GM10847 (cell line): ENCODE measurements around the gene MAML2.

Experiments used
- POLR2A ChIP-seq: IDR thresholded peaks from 2 replicates; pipeline ENCODE4 v1.6.1; 2011; ENCODE audit not compliant: insufficient read length; ENCODE audit errors: extremely low read depth

MAML2 gene

DNA sequence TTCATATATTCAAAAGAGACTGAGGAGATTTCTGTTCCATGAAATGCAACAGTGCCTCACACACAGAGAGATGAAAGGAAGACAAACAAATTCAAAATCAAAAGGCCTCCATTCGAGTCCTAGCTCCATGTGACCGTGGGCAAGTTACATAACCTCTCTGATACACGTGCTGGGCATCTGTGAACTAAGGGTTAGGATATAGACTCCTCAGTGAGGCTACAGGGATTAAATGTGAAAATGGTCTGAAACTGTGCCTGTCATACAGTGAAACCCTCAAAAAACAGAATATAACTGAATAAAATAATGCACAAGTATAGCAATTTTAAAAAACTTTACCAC is 307.3 kb downstream of the MAML2 start:
- no peak for TF ChIP-seq POLR2A

DNA sequence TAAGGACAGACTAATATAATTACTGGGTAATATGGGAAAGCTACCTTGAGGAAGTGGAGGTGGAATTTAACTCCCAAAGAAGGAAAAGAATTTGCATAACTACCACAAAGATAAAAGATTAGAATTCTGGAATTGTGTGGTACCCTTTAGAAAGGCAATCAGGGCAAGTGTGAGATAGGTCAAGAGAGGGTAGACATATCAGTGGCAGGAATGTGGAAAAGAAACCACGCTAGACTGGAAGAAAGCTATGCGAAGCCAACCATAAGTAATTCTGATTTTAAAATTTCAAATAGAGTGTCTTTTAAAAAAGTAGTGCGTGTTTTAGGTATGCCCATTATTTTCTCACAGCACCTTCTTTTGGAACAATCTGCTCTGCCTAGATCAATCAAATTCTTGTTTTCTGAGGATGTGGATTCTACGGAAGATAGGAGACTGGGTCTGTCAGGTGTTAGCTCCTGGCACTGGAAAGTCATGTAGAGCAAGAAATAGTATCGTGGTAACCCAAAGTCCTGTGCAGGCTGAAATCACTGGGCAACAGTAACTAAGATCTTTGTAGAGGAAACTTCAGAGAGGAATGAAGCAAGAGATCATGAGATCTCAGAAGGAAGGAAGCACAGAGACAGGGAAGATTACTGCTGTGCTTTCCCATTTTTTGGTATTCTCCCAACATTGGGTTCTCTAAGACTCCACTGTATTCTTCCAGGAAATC is 307.8 kb downstream of the MAML2 start:
- no peak for TF ChIP-seq POLR2A

DNA sequence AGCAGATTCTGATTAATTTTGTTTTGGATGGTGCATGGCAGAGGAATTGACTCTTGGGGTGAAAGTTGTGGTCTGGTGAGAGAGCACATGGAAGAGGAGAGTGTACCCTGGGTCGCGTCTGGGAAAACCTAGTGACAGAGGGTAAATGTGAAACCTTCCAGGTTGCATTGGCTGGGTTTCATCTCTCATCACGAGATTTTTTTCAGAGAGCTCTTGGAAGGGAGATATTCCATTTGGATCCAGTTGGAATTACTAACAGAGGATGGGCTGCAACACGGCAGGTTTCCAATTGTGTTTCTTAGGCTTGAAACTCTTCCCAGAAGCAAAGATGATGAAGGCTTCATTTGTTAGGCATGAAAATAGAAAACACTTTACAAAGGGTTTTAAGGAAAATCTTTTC is 309.4 kb downstream of the MAML2 start:
- no peak for TF ChIP-seq POLR2A

DNA sequence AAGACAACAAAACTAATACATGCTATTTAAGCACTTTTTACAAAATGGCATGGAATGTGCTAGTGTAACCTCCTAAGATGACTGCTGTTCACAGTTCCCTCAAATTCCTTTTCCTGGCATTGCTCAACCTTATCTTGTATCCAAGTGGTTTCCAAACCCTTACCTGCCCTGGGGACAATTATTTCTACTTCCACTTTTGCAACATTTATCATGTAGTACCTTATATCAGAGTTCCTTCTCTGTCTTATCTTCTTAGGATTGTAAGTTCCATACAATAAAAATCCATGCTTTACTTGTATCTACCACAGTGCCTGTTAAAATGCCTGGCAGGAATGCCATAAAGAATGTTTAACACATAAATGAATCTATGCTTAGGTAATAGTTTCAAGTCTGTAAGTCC is 309.9 kb downstream of the MAML2 start:
- TF ChIP-seq POLR2A = no peak

DNA sequence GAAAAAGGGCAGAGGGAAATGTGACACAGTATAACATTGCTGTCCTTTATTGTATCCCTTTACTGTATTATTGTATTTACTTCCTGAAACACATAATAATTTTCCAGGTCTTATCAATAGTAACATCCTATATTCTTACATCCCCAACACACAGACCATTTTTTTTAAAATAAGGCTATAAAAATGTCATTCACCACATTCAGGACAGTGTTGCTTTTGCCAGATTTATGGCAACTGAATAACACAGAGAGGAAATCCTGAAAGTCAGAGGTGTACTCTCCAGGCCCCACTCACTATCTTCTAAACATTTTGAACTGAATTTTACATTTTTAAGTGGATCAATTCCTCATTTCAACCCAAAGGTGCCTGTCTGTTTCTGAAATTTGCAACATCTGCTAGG is 314.2 kb downstream of the MAML2 start:
- no peak for TF ChIP-seq POLR2A

DNA sequence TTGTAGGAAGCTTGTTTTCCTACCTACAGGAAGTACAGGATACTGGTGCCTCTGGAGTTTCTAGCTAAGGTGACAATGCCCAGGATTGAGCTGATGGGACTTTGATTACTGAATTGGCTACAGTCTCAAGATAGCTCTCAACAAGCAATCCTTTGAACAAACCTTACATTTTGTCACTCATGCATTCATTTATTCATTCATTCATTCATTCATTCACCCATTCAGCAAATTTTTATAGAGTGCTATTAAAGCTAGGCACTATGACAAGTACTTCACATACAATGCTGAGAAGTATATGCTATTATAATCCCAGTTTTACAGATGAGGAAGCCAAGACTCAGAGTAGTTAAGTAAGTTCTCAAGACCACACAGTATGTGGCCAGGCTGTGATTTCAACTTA is 316.0 kb downstream of the MAML2 start:
- TF ChIP-seq POLR2A = no peak

DNA sequence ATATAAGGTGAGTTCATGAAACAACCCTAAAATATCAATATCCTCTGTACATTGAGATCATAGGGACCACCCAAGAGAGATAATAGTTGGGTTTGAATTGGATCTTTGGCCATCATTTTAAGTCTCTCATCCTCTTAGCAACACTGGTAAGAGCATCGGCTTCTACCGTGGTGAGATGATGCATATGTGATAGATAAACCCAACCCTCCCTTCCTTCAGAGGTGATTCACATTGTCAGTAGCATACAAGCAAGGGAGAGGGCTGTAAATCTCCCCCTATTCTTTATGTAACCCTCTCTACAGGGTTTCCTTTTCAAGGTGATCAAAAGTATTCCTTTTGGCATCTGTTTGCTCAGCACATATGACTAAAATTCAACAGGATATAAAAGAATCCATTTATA is 316.7 kb downstream of the MAML2 start:
- TF ChIP-seq POLR2A = no peak

DNA sequence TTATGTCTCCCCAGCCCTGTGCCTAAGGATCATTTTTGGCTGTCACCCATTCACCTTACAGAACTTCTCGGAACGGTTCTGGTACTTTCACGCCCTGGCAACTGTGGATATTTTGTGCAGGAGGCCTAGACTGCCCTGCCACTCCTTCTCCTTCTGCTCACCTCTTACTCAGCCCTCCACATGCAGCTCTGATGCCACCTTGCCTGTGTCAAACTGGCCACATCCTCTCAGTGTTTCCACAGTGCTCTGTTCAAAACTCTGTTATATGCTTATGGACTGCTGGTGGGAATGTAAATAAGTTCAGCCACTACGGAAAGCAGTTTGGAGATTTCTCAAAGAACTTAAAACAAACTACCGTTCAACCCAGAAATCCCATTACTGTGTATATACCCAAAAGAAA is 318.3 kb downstream of the MAML2 start:
- no peak for TF ChIP-seq POLR2A

DNA sequence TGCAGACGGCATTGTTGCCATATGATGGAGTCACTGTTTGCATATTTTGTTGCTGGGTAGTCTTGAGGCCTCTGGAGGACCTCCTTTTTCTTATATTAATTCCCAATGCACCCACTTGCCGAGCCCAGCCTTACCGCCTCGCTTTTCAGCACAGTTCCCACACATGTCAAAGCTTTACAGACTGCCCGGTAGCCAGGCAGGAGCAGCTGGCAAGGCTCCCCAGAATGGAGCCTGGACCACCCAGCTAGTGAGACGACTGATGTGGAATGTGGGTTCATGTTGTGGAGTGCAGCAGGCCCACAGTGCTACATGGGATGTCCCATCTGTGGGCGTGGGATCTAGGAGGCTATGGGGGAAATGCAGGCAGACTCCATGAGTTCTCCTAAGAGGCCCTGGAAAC is 319.7 kb downstream of the MAML2 start:
- no peak for TF ChIP-seq POLR2A

DNA sequence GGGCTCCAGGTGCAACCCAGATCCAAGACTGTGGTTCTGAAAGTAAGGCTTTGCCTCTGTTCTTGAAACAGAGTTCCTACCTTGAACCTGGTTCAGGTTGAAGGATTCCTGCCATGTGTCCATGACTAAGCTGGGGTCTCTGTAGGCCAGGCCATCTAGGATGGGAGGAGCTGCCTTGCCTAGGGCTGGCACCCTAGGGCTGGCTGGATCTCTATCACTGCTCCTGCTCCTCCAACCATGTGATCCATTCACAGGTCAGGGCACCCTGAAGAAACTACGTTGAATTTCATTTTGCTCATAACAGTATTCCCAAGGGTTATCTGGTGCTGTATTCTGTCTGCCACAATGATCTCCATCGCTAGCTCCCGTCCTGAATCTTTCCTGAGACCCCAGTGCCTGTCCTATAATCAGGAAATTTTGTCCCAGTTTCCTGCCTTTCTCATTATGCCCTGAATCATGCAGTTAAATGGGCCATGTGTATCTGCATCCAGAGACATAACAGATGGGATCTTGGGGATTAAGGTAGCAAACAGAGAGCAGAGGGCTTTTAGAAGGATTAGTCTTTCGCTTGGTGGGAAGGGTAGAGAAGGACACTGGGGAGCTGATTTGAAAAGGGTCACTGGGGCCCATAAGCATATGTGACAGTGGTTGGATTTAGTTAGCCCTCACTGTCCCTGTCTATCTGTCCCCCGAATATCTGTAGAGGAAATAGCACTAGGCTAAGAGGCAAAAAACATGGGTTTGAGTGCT is 320.9 kb downstream of the MAML2 start:
- no peak for TF ChIP-seq POLR2A

DNA sequence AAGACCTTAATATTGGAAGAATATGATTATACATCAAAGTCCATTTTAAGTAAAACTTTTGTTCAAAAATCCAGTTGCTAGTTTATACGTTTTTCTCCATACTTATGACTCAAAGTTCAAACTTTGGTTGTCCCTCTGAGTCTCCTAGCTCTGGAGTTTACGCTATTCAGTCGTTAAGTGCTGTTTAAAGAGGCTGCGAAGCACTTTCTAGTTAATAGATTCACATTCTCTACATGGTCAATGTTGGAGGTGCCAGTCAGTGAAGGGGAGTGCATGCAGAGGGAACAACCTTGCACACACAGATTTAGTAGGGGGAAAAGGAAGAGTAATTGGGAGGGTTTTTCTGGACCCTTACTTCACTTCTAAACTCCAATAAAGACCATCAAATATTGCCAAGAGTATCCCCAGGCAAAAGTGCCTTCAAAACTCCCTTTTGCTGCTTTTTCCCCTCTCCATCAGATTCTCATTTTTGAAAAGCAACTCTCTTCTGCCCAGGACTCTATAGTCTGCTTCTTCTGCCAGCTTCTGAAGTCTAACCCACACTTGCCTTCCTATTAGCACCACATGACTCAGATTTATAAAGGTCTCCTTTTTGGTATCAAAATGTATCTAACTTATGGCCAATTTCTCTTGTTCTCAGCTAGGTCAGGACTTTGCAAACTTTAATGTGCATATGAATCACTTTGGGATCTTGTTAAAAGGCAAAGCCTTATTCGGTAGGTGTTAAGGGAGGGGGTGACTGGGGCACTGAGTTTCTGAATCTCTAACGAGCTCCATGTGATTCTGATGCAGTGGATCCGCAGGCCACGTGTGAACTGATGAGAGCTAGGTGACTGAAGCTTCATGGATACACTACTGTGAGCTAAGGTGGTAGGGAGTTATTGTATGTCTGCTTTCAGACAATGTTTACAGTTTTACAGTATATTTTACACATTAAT is 322.9 kb downstream of the MAML2 start:
- TF ChIP-seq POLR2A = no peak

DNA sequence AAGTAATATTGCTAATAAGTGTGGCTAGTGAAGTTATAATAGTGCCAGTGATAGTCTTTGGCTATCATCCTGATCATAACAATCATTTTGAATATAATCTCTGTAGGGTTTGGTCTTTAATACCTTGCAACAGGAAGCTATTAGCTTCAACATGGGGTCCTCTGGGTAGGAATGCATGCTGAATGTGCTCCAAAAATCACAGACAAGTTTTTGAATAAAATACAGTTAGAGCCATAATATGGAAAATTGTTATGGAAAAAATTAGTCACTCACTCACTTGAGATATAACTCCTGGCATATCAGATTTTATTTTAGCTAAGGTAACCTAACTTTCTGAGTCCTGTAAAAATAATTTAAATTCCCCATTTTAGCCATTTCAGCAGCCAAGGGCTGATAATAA is 323.7 kb downstream of the MAML2 start:
- TF ChIP-seq POLR2A = no peak

DNA sequence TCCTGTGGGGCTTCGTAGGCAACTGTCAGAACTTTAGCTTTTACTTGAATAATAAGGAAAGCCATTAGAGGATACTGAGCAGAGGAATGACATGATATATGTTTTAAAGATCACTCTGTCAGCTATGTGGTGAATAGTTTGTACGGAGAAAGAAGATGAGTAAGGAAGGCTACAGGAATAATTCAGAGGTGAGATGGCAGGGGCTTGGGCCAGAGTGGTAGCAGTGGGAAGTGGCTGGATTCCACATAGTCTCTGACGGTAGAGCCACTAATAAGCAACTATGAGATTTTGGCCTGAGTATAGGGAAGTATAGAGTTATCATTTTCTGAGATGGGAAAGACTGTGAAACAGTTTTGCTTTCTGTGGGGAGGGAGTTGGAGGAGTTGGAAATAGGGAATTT is 325.1 kb downstream of the MAML2 start:
- no peak for TF ChIP-seq POLR2A

DNA sequence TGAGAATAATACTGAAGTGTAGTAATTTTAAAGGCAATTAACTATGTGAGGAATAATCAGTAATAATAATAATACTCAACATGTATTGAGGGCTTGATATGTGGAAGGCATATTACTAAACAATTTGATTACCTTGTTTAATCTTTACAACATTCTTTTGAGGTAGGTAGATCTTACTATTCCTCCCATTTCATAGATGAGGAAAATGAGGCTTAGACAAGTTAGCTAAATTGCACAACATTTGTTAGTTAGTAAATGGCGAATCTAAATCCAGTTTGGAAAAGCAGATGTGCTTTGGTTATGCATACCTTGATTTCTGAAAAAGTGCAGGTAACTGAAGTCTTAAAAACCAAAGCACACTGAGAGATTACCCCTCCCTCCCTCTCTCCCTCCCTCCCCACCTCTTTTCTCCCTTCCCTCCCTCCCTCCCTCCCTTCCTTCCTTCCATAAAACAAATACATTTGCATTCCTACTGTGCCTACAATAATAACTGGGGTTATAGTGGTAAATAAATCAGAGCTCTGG is 326.0 kb downstream of the MAML2 start:
- TF ChIP-seq POLR2A = no peak

DNA sequence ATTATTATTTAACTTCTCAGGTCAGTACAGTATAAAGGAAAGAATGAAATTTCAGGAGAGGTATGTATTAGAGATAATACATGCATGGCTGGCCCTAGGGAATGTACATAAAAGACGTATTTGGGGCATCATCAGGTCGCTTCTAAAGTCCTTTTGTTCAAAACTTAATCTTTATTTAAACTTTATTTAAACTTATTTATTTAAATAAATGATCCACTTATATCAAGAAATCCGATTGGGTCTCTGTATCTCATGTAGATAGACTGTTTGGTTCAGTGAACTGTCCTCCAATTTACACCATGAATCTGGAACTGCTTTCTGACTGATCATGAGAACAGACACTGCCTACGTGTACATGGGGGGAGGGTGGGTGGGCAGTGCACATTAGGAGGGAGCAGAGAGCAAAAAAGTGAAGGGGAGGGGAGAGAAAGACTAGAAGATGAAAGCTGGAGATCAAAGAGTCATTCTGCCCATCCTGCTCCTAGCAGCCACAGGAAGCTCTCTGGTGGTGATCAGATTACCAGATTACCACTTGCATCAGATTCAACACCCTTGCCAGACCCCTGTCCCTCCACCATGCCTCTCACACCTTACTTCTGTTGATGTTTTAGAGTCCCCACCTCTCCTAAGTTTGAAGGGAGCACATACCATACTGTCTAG is 327.0 kb downstream of the MAML2 start:
- no peak for TF ChIP-seq POLR2A
